ENCODE data around the gene MORC2.

GRCh38 chr22:31005535-31005934 is 37.0 kb upstream of the MORC2 start:
- TF ChIP-seq EZH2 (IDR thresholded peaks at IDR 0.05; ENCODE audit: borderline replicate concordance, low read depth, low read length, poor library complexity, severe bottlenecking) = no peak
- TF ChIP-seq CTCF (conservative IDR thresholded peaks at IDR 0.05; ENCODE audit: low read depth, low read length) = no peak

All from A673 (cell line).